GM21381 (cell line): ENCODE measurements around the gene MACF1.

Experiments
- ATAC-seq: cut with Tn5 transposase; IDR thresholded peaks from one replicate; pipeline ENCODE4 v1.9.1; 2021; ENCODE audit warnings: mild to moderate bottlenecking, moderate library complexity; ENCODE audit not compliant: unreplicated experiment

The MACF1 gene

DNA sequence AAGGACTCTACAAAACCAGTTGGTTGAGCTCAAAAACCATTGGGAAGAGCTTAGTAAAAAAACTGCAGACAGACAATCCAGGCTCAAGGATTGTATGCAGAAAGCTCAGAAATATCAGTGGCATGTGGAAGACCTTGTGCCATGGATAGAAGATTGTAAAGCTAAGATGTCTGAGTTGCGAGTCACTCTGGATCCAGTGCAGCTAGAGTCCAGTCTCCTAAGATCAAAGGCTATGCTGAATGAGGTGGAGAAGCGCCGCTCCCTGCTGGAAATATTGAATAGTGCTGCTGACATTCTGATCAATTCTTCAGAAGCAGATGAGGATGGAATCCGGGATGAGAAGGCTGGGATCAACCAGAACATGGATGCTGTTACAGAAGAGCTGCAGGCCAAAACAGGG is 183.0 kb downstream of the MACF1 start:
- no peak for ATAC-seq

- no peak for ATAC-seq
Measured at GRCh38 chr1:39391691-39392679, 187.5 kb downstream of the MACF1 start.

GRCh38 chr1:39392851-39393573 is 188.5 kb downstream of the MACF1 start:
- no peak for ATAC-seq

DNA sequence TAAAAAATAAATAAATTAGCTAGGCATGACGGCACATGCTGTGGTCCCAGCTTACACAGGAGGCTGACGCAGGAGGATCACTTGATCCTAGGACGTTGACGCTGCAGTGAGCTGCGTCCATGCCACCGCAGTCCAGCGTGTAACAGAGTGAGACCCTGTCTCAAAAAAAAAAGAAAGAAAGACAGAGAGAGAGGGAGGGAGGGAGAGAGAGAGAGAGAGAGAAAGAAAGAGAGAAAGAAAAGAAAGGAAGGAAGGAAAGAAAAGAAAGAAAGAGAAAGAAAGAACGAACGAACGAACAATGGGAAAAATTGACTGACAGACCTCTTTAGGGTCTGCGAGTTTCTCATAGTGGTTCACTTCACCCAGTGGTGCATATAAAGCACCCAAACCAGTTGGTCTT is 189.2 kb downstream of the MACF1 start:
- no peak for ATAC-seq

GRCh38 chr1:39394059-39394458 is 189.6 kb downstream of the MACF1 start:
- no peak for ATAC-seq

DNA sequence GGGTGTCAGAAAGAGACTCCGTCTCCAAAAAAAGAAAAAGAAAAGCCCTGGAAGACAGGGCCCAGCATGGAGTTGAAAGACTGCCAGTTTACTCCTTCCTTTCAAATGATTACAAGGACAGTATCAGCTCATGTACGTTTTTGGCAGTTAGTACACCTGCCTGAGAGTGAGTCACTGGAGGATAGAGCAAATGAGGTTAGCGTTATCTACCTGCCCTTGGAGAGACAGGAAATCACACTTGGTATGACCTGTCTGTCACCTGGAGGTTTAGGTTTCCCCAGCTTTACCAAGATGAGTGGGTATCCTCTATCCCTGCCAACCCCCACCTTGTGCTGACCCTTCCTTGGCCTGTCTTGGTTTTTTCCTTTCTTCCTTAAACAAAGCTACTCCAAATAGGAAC is 190.1 kb downstream of the MACF1 start:
- ATAC-seq = no peak

GRCh38 chr1:39395357-39395831 is 190.9 kb downstream of the MACF1 start:
- no peak for ATAC-seq

GRCh38 chr1:39396671-39397070 is 192.2 kb downstream of the MACF1 start:
- no peak for ATAC-seq

- no peak for ATAC-seq
Measured at GRCh38 chr1:39397487-39397886, 193.0 kb downstream of the MACF1 start.

- ATAC-seq = no peak
Measured at GRCh38 chr1:39398278-39399021, 194.0 kb downstream of the MACF1 start.

DNA sequence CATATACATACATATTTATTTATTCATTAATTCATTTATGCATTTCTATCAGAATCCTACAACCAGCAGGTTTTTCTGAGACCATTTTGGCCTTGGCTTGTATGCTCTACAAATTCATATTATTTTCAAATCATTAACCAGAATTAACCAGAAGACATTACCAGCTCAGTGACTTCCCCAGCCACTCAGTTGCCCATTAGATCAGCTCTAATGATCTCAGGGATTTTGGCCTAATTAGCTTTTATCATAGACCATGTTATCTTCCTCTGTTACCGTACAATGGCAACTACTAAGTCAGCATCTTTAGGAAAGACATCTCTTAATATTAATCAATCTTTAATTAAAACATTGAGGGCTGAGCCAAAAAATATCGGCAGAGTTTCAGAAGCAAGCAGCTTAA is 196.6 kb downstream of the MACF1 start:
- no peak for ATAC-seq

DNA sequence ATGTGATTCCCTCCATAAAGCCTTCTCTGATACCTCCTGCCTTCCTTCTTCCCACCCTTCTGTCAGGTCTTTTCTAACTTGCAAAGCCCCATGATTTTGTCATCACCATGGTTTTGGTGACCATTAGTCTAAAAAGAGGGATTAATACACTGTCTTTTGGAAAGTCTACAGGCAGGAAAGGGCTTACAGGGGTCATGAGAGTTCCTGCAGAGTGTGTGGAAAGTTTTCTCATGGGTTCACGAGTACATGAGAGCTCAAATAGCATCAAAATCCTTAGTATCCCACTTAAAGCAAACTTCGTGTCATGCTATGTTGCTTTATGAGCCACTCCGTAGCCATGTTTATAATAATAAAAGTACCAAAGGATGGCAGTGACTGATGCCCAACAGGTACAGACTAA is 200.4 kb downstream of the MACF1 start:
- no peak for ATAC-seq

DNA sequence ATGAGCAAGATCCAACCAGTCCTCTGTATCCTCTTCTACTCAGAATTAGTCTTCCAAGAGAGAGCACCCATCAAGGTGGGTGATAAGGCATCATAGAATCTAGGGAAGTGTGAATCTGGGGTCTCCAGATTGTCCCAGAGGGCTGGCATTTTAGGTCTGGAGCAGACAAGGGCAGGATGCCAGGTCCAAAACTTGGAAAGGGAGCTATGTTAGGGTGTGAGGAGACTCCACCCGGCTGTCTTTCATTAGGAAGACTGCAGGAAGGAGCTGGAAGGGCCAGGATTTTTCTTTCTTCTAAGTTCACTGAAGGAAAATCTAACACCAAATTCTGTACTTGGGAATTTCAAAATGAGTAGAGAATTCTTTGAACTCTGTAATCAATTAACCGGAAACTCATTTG is 200.9 kb downstream of the MACF1 start:
- no peak for ATAC-seq

- no peak for ATAC-seq
Measured at GRCh38 chr1:39406533-39407450, 202.3 kb downstream of the MACF1 start.

GRCh38 chr1:39407510-39407895 is 203.0 kb downstream of the MACF1 start:
- ATAC-seq = no peak

- ATAC-seq = no peak
Measured at GRCh38 chr1:39407896-39408640, 203.6 kb downstream of the MACF1 start.

GRCh38 chr1:39408641-39409054 is 204.2 kb downstream of the MACF1 start:
- ATAC-seq = peak; percentile 76

DNA sequence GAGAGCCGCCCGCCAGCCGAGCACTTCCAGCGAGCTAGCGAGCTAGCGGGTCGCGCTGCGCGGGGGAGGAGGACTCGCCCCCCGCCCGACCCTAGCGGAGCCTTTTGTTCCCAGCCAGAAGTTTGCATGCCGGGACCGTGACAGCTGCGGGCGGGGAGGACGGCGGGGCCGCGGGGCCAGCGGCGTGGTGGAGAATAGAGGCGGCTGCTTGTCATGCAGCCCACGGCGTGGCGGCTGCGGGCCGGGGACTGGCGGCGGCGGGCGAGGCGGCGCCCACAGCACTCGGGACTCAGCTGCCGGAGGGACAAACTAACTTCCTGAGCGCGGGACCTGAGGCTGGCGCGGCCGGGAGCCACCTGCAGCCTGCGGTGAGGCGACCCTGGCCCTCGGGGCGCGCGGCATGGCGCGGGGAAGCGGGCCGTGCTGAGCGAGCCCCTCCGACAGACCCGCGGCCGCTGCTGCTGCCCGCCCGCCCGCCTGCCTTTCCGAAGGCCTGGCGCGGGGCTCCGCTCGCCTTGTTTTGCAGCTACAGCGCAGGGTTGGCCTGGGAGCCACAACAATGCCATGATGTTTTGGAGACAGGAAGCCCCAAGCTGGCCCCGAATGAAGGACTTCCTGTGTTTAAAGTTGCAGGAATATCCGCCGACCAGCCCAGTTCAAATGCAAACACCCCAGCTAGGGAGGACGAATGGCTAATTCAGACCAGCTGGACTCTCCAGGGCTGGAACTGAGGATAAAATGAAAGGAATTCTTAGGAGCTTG is 204.7 kb downstream of the MACF1 start:
- ATAC-seq = peak; percentile 33
